HepG2 (cell line): ENCODE measurements around the gene CAMTA2.
A peak's percentile ranks its signal among the peaks of the same experiment; 100 is the strongest.

Experiments
- JUNB ChIP-seq: sonication (generic); formaldehyde crosslinking; IDR thresholded peaks from 2 replicates; pipeline ENCODE4 v1.8.0; 2022; ENCODE audit warnings: missing genetic modification reagents, mild to moderate bottlenecking, borderline replicate concordance
- NFIC ChIP-seq: IDR thresholded peaks from 2 replicates; pipeline ENCODE4 v1.6.1; 2012; ENCODE audit warnings: mild to moderate bottlenecking, low read length, inconsistent platforms
- POLR2A ChIP-seq, 2 experiments: IDR thresholded peaks; 2 replicates each; pipeline ENCODE4 v1.6.1; 2011; ENCODE audit warnings: low read depth in 2 of 2, low read length in 2 of 2, mild to moderate bottlenecking in 1 of 2, moderate library complexity in 1 of 2; ENCODE audit not compliant: insufficient read depth in 1 of 2
- TGIF2 ChIP-seq: IDR thresholded peaks from 2 replicates; pipeline ENCODE4 v1.6.1; 2016; ENCODE audit warnings: control low read depth, missing compliant biosample characterization
- TF ChIP-seq, protein P1 (sequence below): sonication (generic); formaldehyde crosslinking; IDR thresholded peaks from 2 replicates; pipeline ENCODE4 v1.8.1; 2023; ENCODE audit warnings: missing genetic modification reagents, inconsistent platforms, borderline replicate concordance
- TF ChIP-seq, protein P2 (sequence below): sonication (generic); formaldehyde crosslinking; IDR thresholded peaks from 2 replicates; pipeline ENCODE4 v1.5.0; 2020; ENCODE audit warnings: mild to moderate bottlenecking, missing genetic modification reagents
- TF ChIP-seq, protein P3 (sequence below): sonication (generic); formaldehyde crosslinking; IDR thresholded peaks from 2 replicates; pipeline ENCODE4 v1.9.0; 2021; ENCODE audit warnings: missing genetic modification reagents, borderline replicate concordance
- TF ChIP-seq, protein P4 (sequence below): sonication (generic); formaldehyde crosslinking; IDR thresholded peaks from 2 replicates; pipeline ENCODE4 v1.4.0; 2020; ENCODE audit warnings: missing genetic modification reagents
- TF ChIP-seq, protein P5 (sequence below): sonication (generic); formaldehyde crosslinking; IDR thresholded peaks from 2 replicates; pipeline ENCODE4 v1.5.0; 2020; ENCODE audit warnings: mild to moderate bottlenecking, missing genetic modification reagents, moderate library complexity

DNA sequence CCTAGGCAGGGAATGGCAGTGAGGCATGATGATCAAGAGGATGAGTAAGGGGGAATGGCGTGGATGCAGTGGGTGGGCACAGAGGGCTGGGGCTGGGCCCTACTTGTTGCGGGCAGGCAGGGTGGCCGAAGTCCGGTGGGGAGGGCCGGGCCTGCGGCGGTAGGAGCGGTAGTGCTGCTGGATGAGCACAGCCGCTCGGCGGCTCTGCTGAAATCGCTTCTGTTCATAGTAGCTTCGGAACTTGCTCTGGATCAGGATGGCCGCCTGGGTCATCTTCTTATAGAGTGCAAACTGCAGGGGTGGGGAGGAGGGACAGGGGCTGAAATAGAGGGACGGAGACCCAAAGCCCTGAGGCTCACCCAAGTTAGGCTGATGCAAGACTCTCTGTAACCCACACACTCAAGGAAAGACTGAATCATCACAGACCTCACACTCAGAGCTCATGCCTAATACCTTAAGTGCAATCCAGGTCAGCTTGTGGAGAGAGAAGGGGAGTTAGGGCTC lies 18.4 kb downstream of the CAMTA2 start:
- TF ChIP-seq, protein P1, sequence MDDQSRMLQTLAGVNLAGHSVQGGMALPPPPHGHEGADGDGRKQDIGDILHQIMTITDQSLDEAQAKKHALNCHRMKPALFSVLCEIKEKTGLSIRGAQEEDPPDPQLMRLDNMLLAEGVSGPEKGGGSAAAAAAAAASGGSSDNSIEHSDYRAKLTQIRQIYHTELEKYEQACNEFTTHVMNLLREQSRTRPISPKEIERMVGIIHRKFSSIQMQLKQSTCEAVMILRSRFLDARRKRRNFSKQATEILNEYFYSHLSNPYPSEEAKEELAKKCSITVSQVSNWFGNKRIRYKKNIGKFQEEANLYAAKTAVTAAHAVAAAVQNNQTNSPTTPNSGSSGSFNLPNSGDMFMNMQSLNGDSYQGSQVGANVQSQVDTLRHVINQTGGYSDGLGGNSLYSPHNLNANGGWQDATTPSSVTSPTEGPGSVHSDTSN (CRISPR knock-in tag) = no peak
- TF ChIP-seq TGIF2 (CRISPR knock-in tag) = no peak
- TF ChIP-seq, protein P2, sequence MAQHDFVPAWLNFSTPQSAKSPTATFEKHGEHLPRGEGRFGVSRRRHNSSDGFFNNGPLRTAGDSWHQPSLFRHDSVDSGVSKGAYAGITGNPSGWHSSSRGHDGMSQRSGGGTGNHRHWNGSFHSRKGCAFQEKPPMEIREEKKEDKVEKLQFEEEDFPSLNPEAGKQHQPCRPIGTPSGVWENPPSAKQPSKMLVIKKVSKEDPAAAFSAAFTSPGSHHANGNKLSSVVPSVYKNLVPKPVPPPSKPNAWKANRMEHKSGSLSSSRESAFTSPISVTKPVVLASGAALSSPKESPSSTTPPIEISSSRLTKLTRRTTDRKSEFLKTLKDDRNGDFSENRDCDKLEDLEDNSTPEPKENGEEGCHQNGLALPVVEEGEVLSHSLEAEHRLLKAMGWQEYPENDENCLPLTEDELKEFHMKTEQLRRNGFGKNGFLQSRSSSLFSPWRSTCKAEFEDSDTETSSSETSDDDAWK = no peak
- TF ChIP-seq NFIC = no peak
- TF ChIP-seq JUNB = no peak
- TF ChIP-seq, protein P3, sequence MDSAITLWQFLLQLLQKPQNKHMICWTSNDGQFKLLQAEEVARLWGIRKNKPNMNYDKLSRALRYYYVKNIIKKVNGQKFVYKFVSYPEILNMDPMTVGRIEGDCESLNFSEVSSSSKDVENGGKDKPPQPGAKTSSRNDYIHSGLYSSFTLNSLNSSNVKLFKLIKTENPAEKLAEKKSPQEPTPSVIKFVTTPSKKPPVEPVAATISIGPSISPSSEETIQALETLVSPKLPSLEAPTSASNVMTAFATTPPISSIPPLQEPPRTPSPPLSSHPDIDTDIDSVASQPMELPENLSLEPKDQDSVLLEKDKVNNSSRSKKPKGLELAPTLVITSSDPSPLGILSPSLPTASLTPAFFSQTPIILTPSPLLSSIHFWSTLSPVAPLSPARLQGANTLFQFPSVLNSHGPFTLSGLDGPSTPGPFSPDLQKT (CRISPR knock-in tag) = no peak
- TF ChIP-seq, protein P4, sequence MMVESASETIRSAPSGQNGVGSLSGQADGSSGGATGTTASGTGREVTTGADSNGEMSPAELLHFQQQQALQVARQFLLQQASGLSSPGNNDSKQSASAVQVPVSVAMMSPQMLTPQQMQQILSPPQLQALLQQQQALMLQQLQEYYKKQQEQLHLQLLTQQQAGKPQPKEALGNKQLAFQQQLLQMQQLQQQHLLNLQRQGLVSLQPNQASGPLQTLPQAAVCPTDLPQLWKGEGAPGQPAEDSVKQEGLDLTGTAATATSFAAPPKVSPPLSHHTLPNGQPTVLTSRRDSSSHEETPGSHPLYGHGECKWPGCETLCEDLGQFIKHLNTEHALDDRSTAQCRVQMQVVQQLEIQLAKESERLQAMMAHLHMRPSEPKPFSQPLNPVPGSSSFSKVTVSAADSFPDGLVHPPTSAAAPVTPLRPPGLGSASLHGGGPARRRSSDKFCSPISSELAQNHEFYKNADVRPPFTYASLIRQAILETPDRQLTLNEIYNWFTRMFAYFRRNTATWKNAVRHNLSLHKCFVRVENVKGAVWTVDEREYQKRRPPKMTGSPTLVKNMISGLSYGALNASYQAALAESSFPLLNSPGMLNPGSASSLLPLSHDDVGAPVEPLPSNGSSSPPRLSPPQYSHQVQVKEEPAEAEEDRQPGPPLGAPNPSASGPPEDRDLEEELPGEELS = no peak
- TF ChIP-seq, protein P5, sequence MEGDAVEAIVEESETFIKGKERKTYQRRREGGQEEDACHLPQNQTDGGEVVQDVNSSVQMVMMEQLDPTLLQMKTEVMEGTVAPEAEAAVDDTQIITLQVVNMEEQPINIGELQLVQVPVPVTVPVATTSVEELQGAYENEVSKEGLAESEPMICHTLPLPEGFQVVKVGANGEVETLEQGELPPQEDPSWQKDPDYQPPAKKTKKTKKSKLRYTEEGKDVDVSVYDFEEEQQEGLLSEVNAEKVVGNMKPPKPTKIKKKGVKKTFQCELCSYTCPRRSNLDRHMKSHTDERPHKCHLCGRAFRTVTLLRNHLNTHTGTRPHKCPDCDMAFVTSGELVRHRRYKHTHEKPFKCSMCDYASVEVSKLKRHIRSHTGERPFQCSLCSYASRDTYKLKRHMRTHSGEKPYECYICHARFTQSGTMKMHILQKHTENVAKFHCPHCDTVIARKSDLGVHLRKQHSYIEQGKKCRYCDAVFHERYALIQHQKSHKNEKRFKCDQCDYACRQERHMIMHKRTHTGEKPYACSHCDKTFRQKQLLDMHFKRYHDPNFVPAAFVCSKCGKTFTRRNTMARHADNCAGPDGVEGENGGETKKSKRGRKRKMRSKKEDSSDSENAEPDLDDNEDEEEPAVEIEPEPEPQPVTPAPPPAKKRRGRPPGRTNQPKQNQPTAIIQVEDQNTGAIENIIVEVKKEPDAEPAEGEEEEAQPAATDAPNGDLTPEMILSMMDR = no peak
- peak in 1 of 2 experiments; percentile 26; a peak in 3 of 4 replicates for TF ChIP-seq POLR2A (IDR thresholded peaks at IDR 0.05; ENCODE audit: insufficient read depth in 1 of 2, low read depth in 2 of 2, low read length in 2 of 2)
